ENCODE measurements around the gene ETFA. TPM values are rescaled to one million over a fixed set of nuclear protein-coding genes. Genes with fewer than 3 reads are reported as not detected.

ETFA gene
- total RNA-seq, 1 donor from 2014 or later, result 189 TPM

DNA sequence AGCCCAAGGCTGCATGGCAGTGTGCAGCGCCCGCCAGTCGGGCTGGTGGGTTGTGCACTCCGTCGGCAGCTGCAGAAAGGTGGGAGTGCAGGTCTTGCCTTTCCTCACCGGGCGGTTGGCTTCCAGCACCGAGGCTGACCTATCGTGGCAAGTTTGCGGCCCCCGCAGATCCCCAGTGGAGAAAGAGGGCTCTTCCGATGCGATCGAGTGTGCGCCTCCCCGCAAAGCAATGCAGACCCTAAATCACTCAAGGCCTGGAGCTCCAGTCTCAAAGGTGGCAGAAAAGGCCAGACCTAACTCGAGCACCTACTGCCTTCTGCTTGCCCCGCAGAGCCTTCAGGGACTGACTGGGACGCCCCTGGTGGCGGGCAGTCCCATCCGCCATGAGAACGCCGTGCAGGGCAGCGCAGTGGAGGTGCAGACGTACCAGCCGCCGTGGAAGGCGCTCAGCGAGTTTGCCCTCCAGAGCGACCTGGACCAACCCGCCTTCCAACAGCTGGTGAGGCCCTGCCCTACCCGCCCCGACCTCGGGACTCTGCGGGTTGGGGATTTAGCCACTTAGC lies 29.6 kb upstream of the ETFA start:
- no peak for DNase-seq (ENCODE audit: low read depth, low spot score)

DNA sequence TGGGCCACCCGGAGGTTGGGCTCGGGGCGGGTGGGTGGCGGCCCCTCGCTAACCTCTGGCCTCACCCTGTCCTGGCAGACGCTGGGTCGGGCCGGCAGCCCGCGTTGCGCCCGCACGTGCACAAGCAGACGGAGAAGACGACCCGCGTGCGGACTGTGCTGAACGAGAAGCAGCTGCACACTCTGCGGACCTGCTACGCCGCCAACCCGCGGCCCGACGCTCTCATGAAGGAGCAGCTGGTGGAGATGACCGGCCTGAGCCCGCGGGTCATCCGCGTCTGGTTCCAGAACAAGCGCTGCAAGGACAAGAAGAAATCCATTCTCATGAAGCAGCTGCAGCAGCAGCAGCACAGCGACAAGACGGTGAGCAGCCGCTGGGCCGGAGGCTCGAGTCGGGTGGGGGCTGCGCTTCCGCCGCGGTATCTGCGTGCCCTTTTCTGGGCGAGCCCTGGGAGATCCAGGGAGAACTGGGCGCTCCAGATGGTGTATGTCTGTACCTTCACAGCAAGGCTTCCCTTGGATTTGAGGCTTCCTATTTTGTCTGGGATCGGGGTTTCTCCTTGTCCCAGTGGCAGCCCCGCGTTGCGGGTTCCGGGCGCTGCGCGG lies 29.0 kb upstream of the ETFA start:
- DNase-seq (ENCODE audit: low read depth, low spot score), result no peak

DNA sequence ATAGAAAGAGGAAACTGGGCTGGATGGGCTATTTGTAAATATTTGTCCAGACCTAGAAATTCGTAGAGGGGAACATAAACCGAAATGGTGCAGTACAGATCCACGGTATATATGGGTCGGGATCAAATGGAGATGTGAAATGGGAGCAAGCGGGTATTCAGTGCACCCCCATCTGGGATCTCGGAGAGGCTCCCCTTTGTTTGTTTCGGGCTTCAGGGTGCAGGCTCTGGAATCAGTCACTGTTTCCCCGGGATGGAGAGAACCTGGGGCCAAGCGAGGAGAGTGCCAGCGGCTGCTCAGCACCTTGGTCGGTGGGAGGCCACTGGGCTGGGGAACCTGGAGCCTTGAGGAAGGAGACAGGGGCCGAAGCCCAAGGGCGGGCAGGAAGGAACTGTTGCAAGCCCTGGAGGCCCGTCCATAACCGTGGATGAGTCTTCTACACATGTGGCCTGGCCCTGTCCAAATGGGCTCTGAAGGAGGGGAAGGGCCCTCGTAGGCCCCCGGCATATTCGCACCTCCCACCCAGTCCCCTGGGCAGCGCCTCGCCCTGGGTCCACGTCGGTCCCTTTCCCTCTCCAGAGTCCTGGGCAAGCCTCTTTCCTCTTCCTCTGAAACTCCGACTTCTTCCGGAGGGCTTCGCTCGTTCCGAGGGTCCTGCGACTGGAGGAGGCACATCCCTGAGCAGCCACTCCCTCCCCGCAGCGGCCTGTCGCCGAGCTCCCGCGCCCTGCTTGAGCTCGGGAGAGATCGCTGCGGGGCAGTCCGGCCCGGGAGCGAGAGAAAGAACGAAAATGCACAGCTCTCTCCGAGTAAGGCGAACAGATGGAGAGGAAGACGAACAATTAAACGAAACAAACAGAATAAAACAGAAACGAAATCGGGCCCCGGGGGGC lies 28.3 kb upstream of the ETFA start:
- no peak for DNase-seq (ENCODE audit: low read depth, low spot score)

DNA sequence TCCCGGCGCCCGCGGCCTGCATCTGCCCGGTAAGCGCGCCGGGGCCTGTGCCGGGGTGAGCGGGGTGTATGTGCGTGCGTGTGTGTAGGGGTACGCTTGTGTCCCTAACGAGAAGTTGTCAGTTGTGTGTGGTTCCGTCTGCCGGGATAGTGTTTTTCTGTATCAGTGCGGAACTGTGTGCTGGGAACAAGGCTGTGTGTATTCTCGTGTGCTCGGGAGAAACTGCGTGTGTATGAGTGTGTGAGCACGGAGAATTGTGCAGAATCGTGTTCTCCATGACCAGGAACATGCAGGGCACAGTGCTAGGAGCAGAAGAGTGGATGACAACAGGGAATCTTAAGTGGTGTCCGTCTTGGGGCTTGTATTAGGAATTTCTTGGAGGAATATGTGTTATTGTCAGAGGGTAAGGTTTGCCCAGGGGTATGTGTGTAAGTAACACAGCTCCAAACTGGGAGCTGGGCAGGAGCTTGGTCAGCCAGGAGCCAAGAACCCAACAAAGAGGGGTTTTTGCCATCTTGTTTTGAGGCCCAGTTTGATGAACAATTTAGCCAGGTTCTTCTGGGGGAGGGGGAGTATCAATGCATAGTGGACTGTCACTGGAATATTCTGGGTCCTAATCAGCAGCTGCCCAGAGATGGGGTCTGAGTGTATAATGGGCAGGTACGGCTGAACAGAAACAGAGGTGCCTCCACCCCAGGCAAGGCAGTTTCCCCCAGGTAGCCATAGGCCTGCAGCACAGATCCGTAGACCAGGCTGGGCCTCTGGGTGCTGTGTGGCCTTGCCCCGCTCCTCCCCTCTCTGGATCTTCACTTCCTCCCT lies 27.4 kb upstream of the ETFA start:
- no peak for DNase-seq (ENCODE audit: low read depth, low spot score)

DNA sequence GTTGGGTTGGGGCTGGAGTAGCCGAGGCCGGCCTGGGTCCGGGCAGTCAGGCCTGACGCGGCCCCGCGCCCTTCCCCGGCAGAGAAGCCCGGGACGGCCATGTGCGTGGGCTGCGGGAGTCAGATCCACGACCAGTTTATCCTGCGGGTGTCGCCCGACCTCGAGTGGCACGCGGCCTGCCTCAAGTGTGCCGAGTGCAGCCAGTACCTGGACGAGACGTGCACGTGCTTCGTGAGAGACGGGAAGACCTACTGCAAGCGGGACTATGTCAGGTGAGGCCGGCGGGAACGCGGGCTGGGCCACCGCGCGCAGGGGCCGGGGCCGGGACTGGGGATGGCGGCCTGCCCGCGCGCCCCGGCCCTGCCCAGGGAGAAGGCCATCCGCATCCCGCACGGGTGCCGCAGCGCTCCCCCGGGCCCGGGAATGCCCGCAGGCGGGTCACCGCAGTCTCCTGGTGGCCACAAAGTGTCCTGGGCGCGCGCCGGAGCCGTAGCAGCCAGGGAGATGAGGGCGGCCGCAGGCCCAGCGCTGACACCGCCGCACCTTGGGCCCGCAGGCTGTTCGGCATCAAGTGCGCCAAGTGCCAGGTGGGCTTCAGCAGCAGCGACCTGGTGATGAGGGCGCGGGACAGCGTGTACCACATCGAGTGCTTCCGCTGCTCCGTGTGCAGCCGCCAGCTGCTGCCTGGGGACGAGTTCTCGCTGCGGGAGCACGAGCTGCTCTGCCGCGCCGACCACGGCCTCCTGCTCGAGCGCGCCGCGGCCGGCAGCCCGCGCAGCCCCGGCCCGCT lies 26.6 kb upstream of the ETFA start:
- no peak for DNase-seq (ENCODE audit: low read depth, low spot score)

DNA sequence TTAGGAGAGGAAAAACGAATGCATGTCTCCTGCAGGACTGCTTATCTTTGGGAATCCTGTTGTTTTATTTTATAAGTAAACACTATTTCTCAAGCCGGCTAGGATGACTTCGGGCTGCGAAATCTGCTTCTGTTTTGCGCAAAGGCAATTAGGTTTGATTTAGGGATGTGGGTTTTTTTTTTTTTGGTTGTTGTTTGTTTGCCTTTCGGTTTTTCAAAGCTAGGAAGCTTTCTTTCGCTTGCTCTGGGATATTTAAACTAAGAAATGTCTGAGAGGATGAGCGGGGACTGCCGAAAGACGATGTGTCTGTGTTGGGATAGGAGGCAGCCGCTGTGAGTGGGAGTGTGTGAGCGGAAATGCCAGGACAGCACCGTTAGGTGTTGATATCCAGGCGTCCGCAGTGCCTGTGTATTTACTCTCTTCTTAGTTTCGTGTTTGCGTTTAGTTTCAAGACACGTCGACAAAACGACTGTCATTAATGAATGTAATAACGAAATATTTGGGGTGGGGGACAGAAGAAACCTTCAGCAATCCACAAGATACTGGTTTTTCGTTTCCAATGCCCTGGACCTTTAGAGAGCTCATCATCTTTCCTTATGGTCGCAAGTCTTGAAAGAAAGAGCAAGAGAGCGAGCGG lies 25.9 kb upstream of the ETFA start:
- DNase-seq (ENCODE audit: low read depth, low spot score), result no peak

DNA sequence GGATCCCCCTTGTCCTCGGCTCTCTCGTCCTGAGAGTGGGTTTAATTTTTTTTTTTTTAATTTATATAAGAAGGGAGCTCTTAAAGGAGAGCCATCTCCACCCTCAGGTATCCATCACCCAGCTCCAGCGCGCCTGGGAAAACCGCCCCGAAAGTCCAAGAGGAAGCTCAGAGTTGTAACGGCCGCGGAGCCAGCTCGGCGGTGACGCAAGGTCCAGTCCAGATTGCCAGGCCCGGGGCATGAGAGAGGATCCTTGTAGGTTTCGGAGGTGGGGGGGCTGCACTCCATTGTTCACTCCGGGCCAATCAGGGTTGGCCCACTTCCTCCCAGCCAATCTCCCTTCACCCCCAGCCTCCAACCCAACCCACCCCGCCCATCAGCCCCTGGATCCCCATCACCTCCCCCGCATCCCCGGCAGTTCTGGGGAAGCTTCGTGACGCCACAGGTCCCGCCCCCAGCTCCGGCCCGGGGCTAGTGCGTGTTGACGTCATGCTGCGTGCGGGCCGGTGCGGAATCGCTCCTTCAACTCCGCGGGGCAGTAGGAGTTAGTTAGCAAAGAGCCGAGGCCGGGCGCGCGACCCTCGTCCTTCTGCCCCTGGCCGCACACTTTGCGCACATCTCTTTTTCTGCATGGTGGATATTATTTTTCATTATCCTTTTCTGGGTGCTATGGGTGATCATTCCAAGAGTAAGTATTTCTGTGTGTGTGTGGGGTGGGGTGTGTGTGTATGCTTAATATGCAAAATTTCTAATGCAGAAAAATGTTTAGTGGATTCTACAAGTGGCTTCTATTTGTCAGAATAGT lies 25.2 kb upstream of the ETFA start, which contains the start of gene ISL2:
ISL2 (plus strand) TSS at position 520 of the 805 bp plus-strand sequence; CDS start at position 631, 111 bp downstream.
- peak; percentile 40 for DNase-seq (ENCODE audit: low read depth, low spot score)

- no peak for DNase-seq (ENCODE audit: low read depth, low spot score)
Measured at GRCh38 chr15:76335307-76336253, 24.3 kb upstream of the ETFA start.

DNA sequence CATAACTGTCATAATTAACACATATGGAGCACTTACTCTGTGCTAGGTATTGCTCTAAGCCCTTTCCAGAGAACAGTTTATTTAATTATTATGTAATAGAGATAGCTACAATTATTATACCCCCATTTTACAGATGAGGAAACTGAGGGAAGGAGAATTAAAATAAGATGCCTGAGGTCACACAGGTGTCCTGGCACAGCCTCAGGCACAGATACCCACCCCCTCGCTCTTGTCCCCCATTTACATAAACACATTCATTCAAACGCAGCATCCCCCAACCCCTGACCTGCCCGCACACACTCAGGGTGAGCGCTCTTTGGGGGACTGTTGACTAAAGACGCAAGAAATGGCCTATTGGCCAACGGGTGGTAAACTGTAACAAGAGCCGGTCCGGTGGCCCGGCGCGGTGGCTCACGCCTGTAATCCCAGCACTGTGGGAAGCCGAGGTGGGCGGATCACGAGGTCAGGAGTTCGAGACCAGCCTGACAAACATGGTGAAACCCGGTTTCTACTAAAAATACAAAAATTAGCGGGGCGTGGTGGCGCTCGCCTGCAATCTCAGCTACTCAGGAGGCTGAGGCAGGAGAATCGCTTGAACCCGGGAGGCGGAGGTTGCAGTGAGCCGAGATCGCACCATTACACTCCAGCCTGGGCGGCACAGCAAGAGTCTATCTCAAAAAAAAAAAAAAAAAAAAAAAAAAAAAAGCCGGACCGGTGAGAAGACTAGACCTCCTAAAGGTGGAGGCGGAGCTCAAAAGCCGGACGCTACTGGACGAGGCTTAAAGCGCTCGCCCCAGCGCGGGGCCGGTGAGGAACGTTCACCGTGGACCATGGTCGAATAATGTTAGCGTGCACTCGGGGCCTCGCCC lies 23.4 kb upstream of the ETFA start:
- no peak for DNase-seq (ENCODE audit: low read depth, low spot score)

- DNase-seq (ENCODE audit: low read depth, low spot score), result no peak
Measured at GRCh38 chr15:76333720-76334437, 22.6 kb upstream of the ETFA start.

DNA sequence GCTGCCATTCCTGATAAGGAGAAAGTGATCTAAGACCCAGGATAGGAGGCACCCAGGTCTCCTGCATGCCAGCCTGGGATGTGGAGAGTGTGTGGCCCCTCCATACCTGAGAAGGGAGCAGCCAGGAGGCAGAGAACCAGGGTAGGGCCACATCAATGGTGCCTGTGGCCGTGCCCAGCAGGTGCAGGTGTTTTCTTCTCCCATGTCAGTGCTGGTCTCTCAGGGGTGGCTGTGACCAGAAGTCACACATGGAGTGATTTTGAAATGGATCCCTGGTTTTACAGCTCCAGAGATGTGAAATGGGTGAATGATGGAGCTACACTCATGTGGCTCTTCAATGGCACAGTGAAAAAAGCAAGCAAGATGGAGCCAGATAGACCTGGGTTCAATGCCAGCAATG lies 22.0 kb upstream of the ETFA start:
- no peak for DNase-seq (ENCODE audit: low read depth, low spot score)

GRCh38 chr15:76332796-76333195 lies 21.5 kb upstream of the ETFA start:
- no peak for DNase-seq (ENCODE audit: low read depth, low spot score)

DNA sequence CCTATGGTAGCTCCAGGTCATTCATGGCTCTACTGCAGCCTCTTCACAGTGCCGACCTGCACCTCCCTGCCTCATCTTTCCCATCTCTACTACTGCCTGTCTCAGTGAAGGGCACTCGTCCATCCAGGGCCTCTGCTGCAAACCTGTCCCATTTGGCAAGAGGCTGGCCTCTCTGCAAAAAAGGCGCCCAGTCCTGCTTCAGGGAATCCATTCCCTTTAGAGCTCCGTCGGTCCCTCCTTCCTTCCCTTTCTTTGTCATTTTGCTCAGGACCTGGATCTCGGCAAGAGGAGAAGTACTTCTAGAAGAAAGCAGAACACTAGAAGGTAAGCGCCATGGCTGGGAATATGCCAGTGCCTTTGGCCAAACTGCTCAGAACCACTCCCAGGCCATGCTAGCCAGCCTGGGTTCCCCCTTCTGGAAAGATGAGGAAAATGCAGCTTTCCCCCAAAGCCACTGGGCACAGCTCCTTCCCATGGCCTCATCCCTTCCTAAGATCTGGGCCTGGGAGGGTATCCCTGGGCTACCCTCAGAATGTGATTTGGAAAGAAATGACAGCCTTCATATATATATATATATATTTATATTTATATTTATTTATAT lies 18.9 kb upstream of the ETFA start:
- no peak for DNase-seq (ENCODE audit: low read depth, low spot score)

- DNase-seq (ENCODE audit: low read depth, low spot score), result no peak
Measured at GRCh38 chr15:76328958-76329357, 17.7 kb upstream of the ETFA start.

DNA sequence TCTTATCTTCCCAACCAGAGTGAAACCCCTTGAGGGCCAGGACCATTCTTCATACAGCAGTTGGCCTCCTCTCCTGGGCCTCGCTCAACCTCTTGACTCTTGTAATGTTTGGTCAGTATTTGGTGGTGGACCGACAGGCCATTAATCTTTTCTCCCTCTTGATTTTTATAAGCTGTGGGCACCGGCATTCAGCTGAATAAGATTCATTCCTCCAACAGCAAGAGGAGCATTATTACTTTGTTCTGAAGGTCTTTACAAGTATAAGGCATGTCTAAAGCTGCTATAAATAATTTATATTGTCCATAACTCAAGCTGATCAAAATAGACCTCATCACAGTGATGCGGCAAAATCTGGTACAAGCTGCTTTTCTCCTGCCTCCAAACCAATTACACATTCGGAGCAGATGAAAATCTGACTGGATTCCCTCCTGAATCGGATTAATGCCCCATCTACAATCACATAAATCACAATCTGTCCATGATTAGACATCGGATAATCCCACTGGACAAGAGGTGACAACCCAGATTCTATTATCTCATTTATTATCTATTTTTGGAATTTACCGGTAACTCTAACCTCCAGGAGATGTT lies 16.9 kb upstream of the ETFA start:
- DNase-seq (ENCODE audit: low read depth, low spot score), result no peak

Data from pulmonary artery endothelial cell (primary cell).